Tibial nerve (tissue), 4 donors: Measurements from ENCODE around the gene GPR15LG.

Experiments
- EP300 ChIP-seq, 2 donors: sonication (generic); formaldehyde crosslinking; IDR thresholded peaks; one replicate each; pipeline ENCODE4 v1.6.1; 2017; ENCODE audit warnings: antibody characterized with exemption in 2 of 2, mild to moderate bottlenecking in 1 of 2
- POLR2A ChIP-seq, 2 donors: fragments of 450-650 bp; IDR thresholded peaks; one replicate each; pipeline ENCODE4 v1.6.1; 2017; ENCODE audit warnings: antibody characterized with exemption in 2 of 2, mild to moderate bottlenecking in 2 of 2, moderate library complexity in 2 of 2
- TF ChIP-seq, protein P1 (sequence below), 5 experiments: fragments of 200-600 bp in 3 of 5; fragments of 450-650 bp in 2 of 5; sonication (generic) in 3 of 5; IDR thresholded peaks; one replicate each; pipeline ENCODE4 v1.5.1; 2016 to 2019; ENCODE audit warnings: antibody characterized with exemption in 5 of 5, mild to moderate bottlenecking in 3 of 5, moderate library complexity in 2 of 5

DNA sequence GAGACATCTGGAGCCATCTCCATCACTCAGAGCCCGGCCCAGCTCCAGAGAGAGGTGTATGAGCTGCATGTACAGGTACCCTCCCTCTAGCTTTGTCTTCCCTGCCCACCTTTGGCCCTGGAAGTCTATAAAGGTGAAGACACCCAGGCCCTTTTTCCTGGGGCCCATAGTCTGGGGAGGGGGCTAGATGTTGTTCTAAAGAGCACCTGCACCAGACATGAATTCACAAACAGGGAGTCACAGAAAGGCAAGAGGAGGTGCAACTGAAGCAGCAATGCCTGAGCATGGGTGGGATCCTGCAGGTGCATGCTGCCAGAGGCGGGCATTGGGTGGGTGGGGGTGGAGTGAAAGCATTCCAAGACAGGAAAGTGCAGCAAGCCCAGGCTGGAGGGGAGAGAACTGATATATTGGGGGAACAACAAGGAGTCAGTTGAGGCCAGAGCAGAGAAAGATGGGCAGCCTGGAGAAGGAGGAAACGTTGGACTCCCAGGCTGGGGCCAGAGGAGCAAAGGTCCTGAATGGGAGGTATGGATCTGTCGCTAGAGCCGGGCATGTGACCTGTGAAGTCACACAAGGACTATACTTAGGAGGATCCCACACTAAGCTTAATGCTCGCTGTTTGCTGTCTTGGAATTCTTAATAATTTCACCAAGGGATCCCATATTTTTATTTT is 32.4 kb downstream of the GPR15LG start:
- TF ChIP-seq, protein P1, sequence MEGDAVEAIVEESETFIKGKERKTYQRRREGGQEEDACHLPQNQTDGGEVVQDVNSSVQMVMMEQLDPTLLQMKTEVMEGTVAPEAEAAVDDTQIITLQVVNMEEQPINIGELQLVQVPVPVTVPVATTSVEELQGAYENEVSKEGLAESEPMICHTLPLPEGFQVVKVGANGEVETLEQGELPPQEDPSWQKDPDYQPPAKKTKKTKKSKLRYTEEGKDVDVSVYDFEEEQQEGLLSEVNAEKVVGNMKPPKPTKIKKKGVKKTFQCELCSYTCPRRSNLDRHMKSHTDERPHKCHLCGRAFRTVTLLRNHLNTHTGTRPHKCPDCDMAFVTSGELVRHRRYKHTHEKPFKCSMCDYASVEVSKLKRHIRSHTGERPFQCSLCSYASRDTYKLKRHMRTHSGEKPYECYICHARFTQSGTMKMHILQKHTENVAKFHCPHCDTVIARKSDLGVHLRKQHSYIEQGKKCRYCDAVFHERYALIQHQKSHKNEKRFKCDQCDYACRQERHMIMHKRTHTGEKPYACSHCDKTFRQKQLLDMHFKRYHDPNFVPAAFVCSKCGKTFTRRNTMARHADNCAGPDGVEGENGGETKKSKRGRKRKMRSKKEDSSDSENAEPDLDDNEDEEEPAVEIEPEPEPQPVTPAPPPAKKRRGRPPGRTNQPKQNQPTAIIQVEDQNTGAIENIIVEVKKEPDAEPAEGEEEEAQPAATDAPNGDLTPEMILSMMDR (IDR thresholded peaks at IDR 0.05) = peak in 1 of 5 experiments; percentile 0
- TF ChIP-seq POLR2A (IDR thresholded peaks at IDR 0.05) (no peak), EP300 (IDR thresholded peaks at IDR 0.05) (no peak)
